HG03025 (cell line): ENCODE measurements around the gene B3GALT5.
"Not testable (repeated sequence)": the region's sequence is repeated elsewhere in the genome, so short reads cannot be mapped to it uniquely, and the experiment has no call there.

Experiments
- ATAC-seq: cut with Tn5 transposase; IDR thresholded peaks from one replicate; pipeline ENCODE4 v1.9.1; 2021; ENCODE audit warnings: mild to moderate bottlenecking, moderate library complexity; ENCODE audit not compliant: unreplicated experiment, low FRiP score

The B3GALT5 gene

DNA sequence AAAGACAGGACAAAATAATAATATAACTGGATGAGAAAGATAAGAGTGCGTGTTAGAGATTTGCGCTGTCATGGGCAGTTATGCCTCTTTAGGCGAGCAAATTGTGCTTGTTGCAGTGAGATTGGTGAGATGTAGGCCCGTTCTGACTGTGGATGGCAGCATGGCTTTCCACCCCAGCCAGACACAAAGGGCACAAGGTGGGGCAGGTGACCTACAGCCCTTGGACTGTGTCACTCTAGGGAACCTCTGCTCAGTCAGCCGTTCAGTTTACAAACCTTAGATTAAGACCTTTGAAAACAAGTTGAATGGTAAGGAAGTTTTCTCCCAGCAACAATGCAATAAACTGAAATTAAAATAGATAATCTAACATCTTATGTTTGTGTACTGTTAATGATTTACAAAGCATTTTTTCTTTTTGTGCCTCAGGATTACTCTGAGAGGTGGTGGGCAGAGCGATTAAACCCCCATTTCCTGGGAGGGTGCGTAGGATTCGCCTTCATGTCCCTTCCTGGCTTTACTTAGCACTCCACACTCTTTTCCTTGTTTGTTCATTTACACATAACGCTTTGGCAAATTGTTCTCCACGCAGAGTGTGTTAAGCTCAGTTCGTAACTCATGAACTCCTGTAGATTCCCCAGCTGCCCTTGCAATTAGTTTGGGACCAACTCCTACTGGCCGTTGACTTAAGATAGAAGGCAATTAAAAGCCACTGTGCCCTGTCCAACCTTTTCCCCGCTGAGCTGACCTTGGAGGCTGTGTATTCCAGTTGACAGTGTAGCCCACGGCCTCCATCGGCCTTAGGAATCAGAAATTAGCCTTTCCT lies 74.1 kb downstream of the B3GALT5 start:
- ATAC-seq: no peak

DNA sequence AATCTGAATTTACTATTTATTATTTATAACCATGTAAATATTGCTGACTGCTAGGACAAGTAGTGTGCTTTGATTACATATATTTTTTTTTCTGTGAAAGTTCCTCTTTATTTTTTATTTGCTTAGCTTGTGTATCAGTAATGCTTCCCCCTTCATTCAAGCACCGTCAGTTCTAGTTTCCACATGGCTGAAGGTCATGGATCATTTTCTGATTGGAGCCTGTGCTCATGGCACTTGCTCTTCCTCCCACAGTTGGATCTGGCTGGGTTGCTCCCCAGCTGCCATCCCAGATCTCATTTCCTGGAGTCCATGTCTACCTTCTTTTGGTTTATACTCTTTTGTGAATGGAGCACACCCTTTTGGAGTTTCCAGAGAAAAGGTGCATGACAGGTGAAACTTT lies 75.3 kb downstream of the B3GALT5 start:
- ATAC-seq: no peak

DNA sequence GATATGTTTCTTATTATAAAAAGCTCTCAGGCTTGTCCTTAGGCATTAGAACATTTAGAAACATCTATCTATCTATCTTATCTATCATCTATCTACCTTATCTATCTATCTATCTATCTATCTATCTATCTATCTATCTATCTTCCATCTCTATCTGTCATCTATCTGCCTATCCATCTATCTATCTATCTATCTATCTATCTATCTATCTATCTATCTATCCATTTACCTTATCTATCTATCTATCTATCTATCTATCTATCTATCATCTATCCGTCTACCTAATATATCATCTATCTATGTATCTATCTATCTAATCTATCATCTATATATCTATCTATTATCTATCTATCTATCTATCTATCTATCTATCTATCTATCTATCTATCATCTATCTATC lies 77.1 kb downstream of the B3GALT5 start:
- ATAC-seq: not testable (repeated sequence)

DNA sequence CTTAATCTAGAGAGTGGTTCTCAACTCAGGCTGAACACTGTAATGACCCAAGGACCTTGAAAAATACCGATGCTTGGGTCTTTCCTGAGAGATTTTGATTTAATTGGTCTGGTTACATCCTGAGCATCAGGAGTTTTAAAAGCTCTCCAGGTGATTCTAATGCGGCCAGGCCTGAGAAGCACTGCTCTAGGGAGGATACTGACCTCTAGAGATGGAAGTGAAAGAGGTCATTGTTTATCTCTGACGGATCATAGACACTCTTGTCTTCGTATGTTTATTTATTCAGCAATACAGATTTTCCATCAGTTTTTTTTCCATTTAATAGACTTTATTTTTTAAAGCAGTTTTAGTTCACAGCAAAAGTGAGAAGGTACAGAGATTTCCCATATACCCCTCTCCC lies 77.7 kb downstream of the B3GALT5 start:
- ATAC-seq: no peak

DNA sequence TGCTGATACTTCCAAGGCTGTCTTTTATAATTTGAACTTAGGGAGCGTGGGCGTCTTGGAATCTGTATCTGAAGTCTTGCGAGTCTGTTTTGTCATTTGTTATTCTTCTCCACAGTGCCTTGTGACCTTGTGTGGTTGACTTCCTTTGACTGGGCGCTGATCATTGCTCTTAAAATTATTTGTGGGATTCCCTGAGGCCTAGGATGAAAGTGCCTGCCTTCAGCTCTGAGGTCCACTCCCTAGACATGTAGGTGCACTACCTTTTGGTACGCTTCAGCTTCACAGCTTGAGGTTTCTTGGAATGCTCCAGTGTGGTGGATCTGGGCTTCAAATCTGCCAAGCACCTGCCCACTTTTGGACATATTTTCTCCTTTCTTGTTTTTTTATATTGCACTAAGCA lies 82.0 kb downstream of the B3GALT5 start:
- no peak for ATAC-seq

DNA sequence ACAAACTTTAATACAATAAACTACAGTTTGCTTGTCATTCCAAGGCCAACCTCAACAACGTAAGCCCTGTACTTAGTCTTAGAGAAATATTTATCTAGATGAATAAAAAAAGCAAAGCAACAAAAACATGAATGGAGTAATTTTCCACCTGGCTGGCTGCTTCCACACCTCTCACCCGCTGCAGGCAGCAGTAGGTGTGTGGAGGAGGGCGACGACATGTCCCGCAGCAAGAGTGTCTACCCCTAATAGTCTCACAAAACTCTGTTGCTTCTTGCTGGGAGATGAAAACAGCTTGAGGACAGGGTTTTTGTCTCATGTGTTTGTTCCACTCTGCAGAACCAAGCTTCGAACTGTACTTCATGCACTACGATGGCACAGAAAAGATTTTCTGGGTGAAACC lies 83.5 kb downstream of the B3GALT5 start:
- ATAC-seq: no peak

DNA sequence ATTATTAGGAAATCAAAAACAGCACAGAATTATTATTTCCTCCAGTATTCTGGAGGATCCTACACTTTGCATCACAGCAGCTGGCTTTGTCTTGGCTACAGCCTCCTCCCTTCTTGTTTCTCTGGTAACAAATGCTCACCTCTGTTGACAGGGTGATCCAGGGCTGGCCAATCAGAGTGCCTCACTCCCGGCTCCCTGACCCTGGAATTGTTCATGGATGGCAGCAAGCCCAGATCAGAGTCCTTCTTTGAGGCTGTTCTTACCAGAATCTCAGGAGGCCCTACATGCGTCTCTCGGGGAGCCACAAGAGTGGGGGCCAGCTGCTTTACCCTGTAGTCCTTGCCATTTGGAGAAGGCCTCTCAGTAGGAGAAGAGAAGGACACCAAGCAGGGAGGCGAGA lies 83.9 kb downstream of the B3GALT5 start:
- ATAC-seq: no peak

DNA sequence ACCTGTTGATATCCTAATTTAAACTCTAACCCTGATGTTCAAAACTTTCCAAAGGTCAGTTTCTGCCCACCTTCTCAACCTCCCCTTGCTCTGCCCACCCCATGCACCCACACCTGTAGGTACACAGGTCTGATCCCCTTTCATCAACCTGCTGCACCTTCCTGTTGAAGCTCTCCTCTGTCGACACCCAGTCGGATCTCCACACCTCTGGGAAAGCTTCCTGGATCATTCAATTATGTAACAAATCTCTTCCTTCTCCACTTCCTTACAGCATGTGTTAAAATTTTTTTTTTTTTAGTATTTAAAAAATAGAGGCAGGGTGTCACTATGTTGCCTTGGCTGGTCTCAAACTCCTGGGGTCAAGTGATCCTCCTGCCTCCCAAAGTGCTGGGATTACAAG lies 87.6 kb downstream of the B3GALT5 start:
- ATAC-seq: no peak

DNA sequence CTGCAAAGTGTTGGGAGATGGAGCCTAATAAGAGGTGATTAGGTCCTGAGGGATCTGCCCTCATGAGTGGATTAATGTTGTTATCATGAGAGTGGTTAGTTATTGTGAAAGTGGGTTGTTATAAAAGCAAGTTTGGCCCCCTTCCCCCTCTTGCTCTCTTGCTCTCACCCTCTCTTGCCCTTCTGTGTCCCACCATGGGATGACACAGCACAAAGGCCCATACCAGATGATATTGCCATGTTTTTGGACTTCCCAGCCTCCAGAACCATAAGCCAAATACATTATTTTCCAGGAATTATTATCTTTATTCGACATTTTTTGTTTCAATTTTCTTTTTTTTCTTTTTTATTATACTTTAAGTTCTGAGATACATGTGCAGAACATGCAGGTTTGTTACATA lies 90.8 kb downstream of the B3GALT5 start:
- no peak for ATAC-seq

DNA sequence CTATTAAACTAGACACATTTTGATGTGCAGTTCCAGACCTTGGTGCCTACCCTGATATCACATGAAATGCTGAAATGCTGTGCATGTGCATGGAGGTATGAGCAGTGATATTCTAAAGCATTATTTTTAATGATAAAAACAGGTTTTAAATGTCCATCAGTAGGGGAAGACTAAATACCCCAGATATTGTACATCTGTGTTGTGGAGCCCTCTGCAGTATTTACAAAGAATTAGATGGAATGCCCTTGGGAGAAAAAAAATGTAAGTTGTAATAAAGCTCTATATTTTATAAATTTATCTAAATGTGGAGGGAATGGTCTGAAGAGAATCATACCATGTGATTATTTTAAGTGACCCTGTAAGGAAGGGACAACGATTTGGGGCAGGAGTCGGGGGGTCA lies 93.1 kb downstream of the B3GALT5 start:
- ATAC-seq: no peak

DNA sequence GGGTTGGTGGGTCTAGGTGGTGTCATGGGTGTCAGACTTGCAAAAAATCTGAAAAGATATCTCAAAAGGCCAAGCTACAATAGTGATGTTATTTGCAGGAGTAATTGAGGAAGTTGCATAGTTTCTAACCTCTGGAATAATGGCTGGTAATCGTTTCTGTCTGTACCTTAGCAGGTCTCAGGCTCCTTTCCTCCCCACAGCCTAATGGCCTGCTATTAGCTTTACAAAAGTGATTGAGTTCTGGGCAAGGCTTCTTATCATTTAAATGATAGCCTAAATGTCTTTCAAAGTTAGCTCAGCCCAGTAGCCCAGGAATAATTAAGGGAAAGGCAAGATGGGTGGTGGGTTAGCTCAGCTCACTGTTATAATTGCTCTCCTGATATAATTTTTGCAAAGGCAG lies 94.6 kb downstream of the B3GALT5 start:
- no peak for ATAC-seq

DNA sequence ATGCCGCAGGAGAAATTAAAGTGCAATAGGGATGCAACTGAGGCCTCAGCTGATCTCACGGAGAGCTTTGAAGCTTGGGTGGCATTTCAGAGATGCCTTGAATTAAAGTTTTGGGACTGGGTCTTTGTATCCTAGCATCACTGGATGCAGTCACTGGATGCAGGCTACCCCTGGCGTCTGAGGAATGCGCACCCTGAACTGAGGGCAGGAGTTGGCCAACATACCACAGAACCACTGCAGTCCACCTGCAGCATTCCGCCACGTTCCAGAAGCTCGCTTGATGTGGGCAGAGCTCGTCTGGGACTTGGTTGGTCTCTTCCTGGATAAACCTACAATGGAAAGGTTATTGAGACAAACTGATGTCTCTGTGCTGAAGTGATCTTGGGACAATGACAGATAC lies 98.1 kb downstream of the B3GALT5 start:
- no peak for ATAC-seq

DNA sequence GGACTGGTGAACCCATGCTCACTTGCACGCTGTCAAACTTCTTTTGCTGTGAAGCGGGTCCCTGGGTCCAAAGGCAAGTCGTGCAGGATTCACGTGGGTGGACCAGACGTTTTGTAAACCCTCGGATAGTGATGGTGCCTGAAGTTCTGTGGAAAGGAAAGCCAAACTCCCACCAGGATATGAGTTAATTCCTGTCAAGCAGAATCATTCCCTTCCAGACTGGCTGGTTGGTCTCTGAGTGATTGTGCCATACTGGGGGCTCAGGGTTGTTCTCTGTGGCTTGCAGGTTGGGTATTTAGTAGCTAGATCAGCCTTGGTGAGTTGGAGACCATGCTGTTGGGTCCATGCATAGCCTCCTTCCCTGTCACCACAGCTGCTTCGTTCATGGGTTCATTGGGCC lies 99.5 kb downstream of the B3GALT5 start:
- ATAC-seq: no peak

DNA sequence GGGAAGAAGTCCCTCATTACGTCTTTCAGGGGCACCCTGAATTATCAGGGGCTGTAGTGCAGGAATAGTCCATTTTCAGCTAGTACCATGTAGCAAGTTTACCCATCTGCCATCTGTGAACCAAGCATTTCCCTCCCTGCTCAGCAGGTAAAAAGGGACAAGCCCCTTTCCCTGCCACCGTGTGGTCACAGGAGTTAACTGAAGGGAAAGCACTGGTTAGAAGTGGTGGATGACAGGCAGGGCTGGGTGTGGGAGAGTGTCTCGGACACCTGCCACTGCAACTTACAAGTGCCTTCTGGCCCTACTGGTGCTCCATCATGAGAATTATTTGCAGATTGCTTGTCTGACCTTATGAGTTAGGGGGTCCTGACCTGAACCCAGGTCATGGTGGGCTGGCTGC lies 100.2 kb downstream of the B3GALT5 start:
- no peak for ATAC-seq

DNA sequence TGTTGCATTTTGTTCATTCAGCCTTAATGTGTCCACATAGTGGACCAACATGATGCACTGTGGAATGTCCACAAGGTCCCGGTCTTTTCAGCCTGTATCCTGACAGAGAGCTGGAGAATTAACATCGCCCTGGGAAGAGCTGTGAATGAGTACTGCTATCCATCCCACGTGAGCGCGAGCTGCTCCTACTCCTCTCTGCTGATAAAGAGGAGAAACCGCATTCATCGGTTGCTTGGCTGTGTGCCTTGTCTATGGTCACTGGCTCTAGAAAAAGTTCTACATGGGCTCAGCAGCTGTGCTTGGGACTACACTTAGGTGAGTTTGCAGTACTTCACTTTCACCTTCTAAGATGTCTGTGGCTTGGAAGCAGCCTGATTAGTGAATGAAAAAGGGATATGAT lies 101.2 kb downstream of the B3GALT5 start:
- ATAC-seq: no peak

DNA sequence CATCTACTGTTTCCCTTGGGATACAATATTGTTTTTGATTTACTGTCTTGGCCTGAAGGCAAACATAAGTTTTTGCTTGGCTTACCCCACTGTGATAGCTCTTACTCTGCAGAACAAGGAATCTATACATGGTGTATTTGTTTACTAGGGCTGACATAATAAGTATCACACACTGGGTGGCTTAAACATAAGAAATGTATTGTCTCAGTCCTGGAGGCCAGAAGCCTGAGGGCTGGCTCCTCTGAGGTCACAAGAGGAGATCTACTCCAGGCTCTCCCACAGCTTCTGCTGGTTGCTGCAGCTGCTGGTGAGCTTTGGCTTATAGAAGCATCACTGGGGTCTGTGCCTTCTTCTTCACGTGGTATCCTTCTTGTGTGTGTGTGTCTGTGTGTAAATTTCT lies 101.6 kb downstream of the B3GALT5 start:
- no peak for ATAC-seq

DNA sequence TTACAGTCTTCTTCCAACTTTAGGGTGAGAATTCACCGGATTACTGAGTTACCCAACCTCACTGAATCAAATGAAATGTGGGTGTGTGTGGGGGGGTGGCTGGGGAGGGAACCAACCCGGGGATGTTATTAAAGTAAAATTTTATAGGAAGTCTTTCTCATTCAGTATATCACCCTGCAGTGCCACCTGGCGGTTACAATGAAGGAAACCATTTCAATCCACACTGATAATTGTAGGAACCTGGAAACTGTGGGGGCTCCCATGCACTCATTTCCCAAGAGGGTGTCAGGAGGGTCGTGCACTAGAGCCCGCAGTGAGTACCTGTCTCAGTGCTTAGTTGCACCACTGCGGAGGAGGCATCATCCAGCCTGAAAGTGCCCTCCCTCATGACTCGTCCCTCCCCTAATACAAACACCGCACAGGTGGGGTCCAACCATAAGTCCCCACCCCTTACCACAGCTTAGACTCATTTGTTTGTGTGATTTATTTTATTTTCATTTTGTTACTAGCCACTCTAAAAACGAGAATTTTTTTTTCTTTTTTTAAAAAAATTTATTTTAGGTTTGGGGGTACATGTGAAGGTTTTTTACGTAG lies 103.2 kb downstream of the B3GALT5 start:
- ATAC-seq: no peak

DNA sequence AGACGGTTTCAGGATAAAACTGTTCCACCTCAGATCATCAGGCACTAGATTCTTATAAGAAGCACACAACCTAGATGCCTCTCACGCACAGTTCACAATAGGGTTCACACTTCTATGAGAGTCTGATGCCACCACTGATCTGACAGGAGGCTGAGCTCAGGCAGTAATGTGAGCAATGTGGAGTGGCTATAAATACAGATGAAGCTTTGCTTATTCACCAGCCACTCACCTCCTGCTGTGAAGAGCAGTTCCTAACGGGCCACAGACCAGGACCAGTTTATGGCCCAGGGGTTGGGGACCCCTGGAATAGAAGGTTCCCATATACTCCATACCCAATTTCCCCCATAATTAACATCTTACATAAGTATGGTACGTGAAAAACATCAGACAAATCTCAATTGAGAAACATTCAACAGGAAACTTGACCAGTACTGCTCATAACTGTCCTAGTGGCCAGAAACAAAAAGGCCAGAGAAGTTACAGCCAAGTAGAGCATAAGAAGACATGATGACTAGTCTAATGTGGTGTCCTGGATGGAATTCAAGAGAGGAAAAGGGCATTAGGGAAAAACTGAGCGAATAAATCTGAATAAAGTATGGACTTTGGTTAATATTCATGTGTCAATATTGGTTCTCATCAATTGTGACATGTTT lies 107.5 kb downstream of the B3GALT5 start:
- no peak for ATAC-seq

DNA sequence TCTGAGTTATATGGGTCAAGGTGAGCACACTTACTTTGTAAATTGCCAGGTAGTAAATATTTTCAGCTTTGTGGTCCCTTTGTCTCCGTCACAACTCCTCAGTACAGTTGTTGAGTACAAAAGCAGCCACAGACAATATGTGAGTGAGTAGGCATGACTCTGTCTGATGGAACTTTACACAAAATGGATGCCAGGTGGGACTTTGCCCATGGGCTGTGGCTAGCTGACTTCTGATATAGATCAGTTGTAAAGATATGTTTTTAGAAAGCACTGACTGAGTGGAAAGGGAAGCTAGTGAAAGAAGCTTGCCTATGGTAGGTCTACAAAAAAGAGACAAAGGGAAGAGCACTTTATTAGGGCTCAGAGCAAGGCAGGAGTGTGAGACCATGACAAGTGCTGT lies 109.1 kb downstream of the B3GALT5 start:
- no peak for ATAC-seq
